BLaER1 treated with 17β-estradiol and CSF1 and Interleukin-3, amounts not matched to agents 10 nM and 100 nM (cell line): ENCODE results near the gene ENO2.

Source experiments
- H3K27ac ChIP-seq, 11 experiments: shearing (Covaris generic); formaldehyde crosslinking; 2 replicates each; pipeline ENCODE4 v1.8.1; 2022
- H3K27me3 ChIP-seq, 11 experiments: shearing (Covaris generic); formaldehyde crosslinking; 2 replicates each; pipeline ENCODE4 v1.8.1; 2022
- H3K36me3 ChIP-seq, 11 experiments: shearing (Covaris generic); formaldehyde crosslinking; 2 replicates each; pipeline ENCODE4 v1.8.1; 2022
- H3K4me1 ChIP-seq, 10 experiments: shearing (Covaris generic); formaldehyde crosslinking; 2 replicates each; pipeline ENCODE4 v1.8.1; 2022
- H3K4me2 ChIP-seq, 11 experiments: shearing (Covaris generic); formaldehyde crosslinking; 2 replicates each; pipeline ENCODE4 v1.8.1; 2022
- H3K4me3 ChIP-seq, 10 experiments: shearing (Covaris generic); formaldehyde crosslinking; 2 replicates each; pipeline ENCODE4 v1.8.1; 2022
- H3K9ac ChIP-seq, 11 experiments: shearing (Covaris generic); formaldehyde crosslinking; 2 replicates each; pipeline ENCODE4 v1.8.1; 2022
- H3K9me3 ChIP-seq, 11 experiments: shearing (Covaris generic); formaldehyde crosslinking; replicated peaks in 1 of 11; 2 replicates each; pipeline ENCODE4 v1.8.1; 2022
- H4K20me1 ChIP-seq, 11 experiments: shearing (Covaris generic); formaldehyde crosslinking; 2 replicates each; pipeline ENCODE4 v1.8.1; 2022
- Cebpa-rat ChIP-seq, 11 experiments: shearing (Covaris generic); IDR thresholded peaks; 2 replicates each; pipeline ENCODE4 v1.8.1; 2022

The ENO2 gene

DNA sequence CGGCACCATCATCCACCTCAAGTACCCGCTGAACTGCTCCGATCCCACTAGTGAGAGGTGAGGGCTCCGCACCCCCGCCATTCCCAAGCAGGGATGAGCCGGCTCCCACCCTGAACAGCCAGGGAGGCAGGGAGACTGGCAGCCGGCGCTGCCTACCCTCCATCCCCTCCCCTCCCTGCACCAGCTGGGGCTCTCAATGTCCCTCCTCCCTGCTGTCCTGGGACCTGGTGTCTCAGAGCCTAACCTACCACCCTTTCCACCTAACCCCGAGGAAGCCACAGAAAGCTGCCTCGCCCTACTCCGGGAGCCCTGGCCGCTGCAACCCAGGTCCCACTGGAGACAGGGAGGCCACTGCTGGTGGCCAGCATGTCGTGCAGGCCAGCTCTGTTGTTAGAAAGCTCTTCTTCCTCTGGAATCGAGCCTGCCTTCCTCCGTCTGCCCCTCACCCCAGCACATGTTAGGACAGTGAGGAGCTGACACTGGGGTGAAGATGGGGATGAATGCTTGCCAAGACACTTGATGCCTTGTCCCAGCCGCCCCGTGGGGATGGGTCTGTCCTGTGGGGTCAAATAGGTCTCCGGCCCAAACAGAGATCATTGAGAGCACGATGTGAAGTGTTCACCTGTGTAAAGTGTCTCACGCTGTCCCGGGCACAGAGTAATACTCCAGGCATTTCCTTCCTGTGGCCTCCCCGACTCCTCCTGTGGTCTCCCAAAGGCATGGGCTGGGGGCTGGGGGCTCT, 37.9 kb downstream of the ENO2 start:
- H3K9ac ChIP-seq = peak overlapping the region; percentile 88 to 95 (median 92)
- peaks cover 66 to 97% (median 83%) of the 10 kb centered on the region in 10 experiments for H3K4me1 ChIP-seq
- peaks cover 0 to 41% (median 12%) of the 10 kb centered on the region in 11 experiments; a peak in 12 of 22 replicates for H4K20me1 ChIP-seq
- peak overlapping the region; percentile 78 to 99 (median 86) for H3K4me3 ChIP-seq
- H3K27ac ChIP-seq = peak overlapping the region; percentile 82 to 95 (median 93)
- no peaks in the 10 kb centered on the region for H3K27me3 ChIP-seq
- peaks cover 0 to 46% (median 21%) of the 10 kb centered on the region in 11 experiments; a peak in 17 of 22 replicates for H3K36me3 ChIP-seq
- peak overlapping the region; percentile 92 to 100 (median 99) for H3K4me2 ChIP-seq
- no peaks in the 10 kb centered on the region for H3K9me3 ChIP-seq
- no peak for TF ChIP-seq Cebpa-rat (IDR thresholded peaks at IDR 0.05)

DNA sequence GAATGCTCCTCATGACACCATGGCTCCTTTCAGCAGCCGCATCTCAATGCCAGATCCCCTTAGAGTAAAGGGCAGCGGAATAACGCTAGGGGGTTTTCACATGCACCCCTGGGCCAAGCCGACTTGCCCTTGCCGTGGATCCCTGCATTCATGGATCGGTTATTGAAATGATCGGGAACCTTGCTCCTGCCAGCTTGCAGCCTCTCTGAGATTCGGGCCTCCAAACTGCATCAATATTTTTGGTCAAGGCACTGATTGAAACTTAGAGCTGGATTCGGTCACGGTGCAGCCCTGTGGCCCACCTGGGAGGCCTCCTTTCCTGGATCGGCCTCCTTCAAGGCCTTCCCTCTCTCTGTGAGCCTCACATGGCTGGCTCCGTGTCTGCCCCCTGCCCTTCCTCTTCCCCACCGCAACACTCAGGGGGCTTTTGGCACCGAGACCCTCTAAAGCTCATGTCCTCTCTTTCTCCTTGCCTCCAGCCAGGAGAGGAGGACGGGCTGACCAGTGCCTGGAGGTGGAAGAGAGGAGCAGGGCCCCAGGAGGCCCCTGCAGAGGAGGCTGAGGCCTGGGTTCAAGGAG, 38.6 kb downstream of the ENO2 start:
- no peaks in the 10 kb centered on the region for H3K27me3 ChIP-seq
- H3K9ac ChIP-seq = peak overlapping the region; percentile 88 to 95 (median 92)
- H3K4me1 ChIP-seq = peaks cover 69 to 97% (median 85%) of the 10 kb centered on the region in 10 experiments
- peaks cover 0 to 48% (median 12%) of the 10 kb centered on the region in 11 experiments; a peak in 13 of 22 replicates for H4K20me1 ChIP-seq
- H3K9me3 ChIP-seq = no peaks in the 10 kb centered on the region
- no peak for TF ChIP-seq Cebpa-rat (IDR thresholded peaks at IDR 0.05)
- H3K27ac ChIP-seq = peak overlapping the region; percentile 82 to 95 (median 93)
- H3K4me2 ChIP-seq = peak overlapping the region; percentile 92 to 100 (median 99)
- peak overlapping the region; percentile 78 to 99 (median 86) for H3K4me3 ChIP-seq
- H3K36me3 ChIP-seq = peaks cover 0 to 53% (median 25%) of the 10 kb centered on the region in 11 experiments; a peak in 17 of 22 replicates

DNA sequence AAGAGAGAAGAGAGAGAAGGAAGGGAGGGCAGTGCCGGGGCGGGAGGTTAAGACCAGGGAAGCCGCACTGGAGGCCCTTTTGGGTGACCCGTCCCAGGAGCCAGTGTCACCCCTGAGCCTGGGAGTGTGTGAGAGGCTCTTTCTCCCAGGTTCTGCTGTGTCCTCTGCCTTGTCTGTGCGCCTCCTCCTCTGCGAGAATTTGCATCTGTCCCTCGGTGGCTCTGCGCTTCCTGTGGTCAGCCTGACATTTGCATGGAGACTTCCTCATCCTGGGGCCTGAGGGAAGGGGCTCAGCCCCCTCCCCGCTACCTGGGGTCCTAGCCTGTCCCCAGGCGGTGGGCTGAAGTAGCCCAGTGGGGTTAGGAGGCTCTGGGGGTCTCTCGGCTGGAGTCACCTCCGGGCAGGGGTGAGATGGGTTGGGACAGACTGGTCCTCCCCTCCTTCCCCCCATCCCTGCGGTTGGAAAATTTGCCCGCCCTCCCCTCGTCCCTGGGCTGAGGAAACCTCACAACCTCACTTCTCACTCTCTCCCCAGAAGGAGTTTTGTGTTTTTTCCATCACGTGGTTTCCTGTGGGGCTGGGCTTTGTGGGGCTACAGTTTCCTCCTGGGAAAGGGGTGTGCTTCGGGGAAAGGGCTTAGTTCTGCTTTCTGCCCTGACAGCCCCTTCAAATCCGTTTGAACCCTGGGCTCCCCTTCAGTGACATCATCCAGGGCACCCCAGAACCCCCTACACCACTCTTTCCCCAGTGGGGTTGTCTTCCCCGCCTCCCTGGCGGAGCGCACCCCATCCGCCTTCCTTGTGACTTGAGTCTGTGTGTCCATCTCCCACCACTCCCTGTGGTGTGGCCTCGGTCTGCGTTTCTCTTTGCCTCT, 39.3 kb downstream of the ENO2 start:
- Histone ChIP-seq H3K27me3 (no peaks in the 10 kb centered on the region), H3K36me3 (peaks cover 0 to 60% (median 33%) of the 10 kb centered on the region in 11 experiments; a peak in 18 of 22 replicates), H3K27ac (peak overlapping the region; percentile 82 to 95 (median 93)), H3K9me3 (no peaks in the 10 kb centered on the region), H3K4me2 (peak overlapping the region; percentile 94 to 100 (median 99)), H3K4me3 (peak overlapping the region; percentile 78 to 99 (median 86)), H3K4me1 (peaks cover 71 to 99% (median 88%) of the 10 kb centered on the region in 10 experiments), H4K20me1 (peaks cover 0 to 55% (median 19%) of the 10 kb centered on the region in 11 experiments; a peak in 13 of 22 replicates), H3K9ac (peak overlapping the region; percentile 88 to 95 (median 92))
- TF ChIP-seq Cebpa-rat (IDR thresholded peaks at IDR 0.05) = no peak

DNA sequence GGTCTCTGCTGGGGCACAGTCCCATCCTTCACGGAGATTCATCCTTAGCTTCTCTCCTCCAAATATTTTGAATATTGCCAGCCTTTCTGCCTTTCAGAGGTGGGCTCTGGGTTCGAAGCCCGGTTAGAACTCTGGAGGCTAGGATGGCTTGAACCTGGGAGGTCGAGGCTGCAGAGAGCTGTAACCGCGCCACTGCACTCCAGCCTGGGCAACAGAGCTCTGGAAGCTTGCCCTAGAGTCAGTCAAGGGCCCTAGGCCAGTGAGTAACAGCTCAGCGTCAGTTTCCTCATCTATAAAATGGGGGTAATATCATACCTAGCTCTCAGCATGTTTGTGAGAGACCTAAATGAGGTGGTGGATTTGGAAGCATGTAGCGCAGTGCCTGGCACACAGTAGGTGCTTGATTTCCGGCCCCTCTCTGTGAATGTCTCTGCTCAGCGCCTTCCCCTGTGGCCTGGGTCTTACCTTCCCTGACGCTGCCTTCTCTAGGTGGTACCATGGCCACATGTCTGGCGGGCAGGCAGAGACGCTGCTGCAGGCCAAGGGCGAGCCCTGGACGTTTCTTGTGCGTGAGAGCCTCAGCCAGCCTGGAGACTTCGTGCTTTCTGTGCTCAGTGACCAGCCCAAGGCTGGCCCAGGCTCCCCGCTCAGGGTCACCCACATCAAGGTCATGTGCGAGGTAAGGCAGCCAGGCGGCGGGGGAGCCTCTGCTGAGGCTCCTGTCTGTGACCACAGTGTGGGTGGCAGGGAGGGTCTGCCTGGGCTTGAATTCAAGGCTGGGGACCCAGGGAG, 40.1 kb downstream of the ENO2 start:
- TF ChIP-seq Cebpa-rat (IDR thresholded peaks at IDR 0.05) = no peak
- Histone ChIP-seq H3K27ac (peak overlapping the region; percentile 82 to 95 (median 93)), H4K20me1 (peaks cover 0 to 63% (median 23%) of the 10 kb centered on the region in 11 experiments; a peak in 13 of 22 replicates), H3K4me1 (peaks cover 71 to 99% (median 88%) of the 10 kb centered on the region in 10 experiments), H3K9me3 (no peaks in the 10 kb centered on the region), H3K27me3 (no peaks in the 10 kb centered on the region), H3K4me3 (peak overlapping the region; percentile 78 to 99 (median 86)), H3K4me2 (peak overlapping the region; percentile 94 to 100 (median 99)), H3K9ac (peak overlapping the region; percentile 88 to 95 (median 92)), H3K36me3 (peaks cover 0 to 63% (median 33%) of the 10 kb centered on the region in 11 experiments; a peak in 18 of 22 replicates)

DNA sequence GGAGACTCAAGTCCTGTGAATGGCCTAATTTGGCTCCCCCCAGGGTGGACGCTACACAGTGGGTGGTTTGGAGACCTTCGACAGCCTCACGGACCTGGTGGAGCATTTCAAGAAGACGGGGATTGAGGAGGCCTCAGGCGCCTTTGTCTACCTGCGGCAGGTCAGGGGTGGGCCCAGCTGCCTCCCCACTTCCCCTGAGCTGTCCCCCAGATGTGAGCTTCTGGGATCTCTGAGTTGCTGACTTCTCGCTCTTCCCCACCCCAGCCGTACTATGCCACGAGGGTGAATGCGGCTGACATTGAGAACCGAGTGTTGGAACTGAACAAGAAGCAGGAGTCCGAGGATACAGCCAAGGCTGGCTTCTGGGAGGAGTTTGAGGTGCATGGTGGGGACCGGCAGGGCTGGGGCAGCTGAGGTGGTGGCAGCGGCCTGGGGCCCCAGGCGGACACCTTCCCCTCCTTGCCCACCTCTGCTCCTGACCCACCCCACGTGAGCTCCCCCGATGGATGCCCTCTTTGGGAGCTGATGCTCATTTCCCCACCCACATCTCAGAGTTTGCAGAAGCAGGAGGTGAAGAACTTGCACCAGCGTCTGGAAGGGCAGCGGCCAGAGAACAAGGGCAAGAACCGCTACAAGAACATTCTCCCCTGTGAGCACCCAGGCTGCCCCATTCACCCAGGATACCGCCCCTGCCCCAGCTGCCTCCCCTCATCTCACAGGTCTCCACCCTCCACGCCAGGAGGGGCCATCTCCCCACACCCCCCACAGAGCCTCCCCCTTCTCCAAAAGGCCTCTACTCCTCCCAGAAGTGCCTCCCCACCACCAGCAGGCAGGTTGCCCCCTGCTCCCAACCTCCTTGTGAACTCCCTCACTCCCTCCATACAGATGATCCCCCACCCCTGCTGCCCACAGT, 41.0 kb downstream of the ENO2 start:
- peak overlapping the region; percentile 88 to 95 (median 92) for H3K9ac ChIP-seq
- peak overlapping the region; percentile 78 to 99 (median 86); a peak in 16 of 20 replicates for H3K4me3 ChIP-seq
- H3K36me3 ChIP-seq = peaks cover 5 to 72% (median 37%) of the 10 kb centered on the region in 11 experiments; a peak in 19 of 22 replicates
- no peak for TF ChIP-seq Cebpa-rat (IDR thresholded peaks at IDR 0.05)
- H3K27ac ChIP-seq = peak overlapping the region; percentile 82 to 95 (median 93); a peak in 20 of 22 replicates
- H3K4me1 ChIP-seq = peaks cover 71 to 99% (median 88%) of the 10 kb centered on the region in 10 experiments
- peaks cover 0 to 72% (median 23%) of the 10 kb centered on the region in 11 experiments; a peak in 14 of 22 replicates for H4K20me1 ChIP-seq
- peak overlapping the region; percentile 94 to 100 (median 99) for H3K4me2 ChIP-seq
- H3K27me3 ChIP-seq = no peaks in the 10 kb centered on the region
- H3K9me3 ChIP-seq = no peaks in the 10 kb centered on the region

DNA sequence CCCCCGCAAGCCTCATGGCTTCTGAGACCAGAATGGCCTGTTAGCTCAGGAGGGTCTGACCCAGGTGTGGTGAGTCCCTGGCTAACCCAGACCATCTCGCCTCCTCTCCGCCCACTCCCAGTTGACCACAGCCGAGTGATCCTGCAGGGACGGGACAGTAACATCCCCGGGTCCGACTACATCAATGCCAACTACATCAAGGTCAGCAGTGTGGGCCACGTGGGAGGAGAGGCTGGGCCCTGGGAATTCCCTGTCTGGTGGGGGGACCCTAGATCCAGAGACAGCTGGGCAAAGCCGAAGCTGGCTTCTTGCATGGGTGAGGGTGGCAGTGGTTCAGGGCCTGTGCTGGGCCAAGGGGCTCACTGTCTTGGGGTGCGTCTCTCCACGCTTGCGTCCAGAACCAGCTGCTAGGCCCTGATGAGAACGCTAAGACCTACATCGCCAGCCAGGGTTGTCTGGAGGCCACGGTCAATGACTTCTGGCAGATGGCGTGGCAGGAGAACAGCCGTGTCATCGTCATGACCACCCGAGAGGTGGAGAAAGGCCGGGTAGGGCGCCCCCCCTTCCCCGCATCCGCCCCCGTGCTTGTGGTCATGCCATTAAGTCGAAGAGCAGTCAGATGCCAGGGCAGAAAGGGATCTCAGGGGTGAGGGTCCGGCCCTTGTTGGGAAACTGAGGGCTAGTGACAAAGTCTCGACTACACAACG, 41.8 kb downstream of the ENO2 start:
- Histone ChIP-seq H3K36me3 (peaks cover 7 to 80% (median 43%) of the 10 kb centered on the region in 11 experiments; a peak in 19 of 22 replicates), H3K4me3 (peak overlapping the region; percentile 6 to 99 (median 80); a peak in 16 of 20 replicates), H3K4me1 (peaks cover 72 to 99% (median 89%) of the 10 kb centered on the region in 10 experiments), H3K4me2 (peak overlapping the region; percentile 94 to 100 (median 99)), H3K9me3 (no peaks in the 10 kb centered on the region), H3K27me3 (no peaks in the 10 kb centered on the region), H3K27ac (peak overlapping the region in 10 of 11 experiments; percentile 83 to 95 (median 93); a peak in 21 of 22 replicates), H3K9ac (peak overlapping the region; percentile 74 to 95 (median 92); a peak in 21 of 22 replicates), H4K20me1 (peaks cover 0 to 80% (median 23%) of the 10 kb centered on the region in 11 experiments; a peak in 14 of 22 replicates)
- TF ChIP-seq Cebpa-rat (IDR thresholded peaks at IDR 0.05) = no peak
